H1 (cell line): ENCODE measurements around the gene RASGEF1B. TPM values are rescaled to one million over a fixed set of nuclear protein-coding genes. Genes with fewer than 3 reads are reported as not detected.

Experiments used
- CBX8 ChIP-seq: fragments of 300-800, 300-1000 bp; sonication (generic); IDR thresholded peaks from 2 replicates; pipeline ENCODE4 v1.7.1; 2016; ENCODE audit warnings: low read depth, low read length, borderline replicate concordance
- RAD21 ChIP-seq, 2 experiments: IDR thresholded peaks in 1 of 2; conservative IDR thresholded peaks in 1 of 2; 2 replicates each; pipeline ENCODE4 v1.6.1; 2011; ENCODE audit warnings: low read depth in 2 of 2, low read length in 2 of 2, improper control_type of control experiment in 1 of 2, inconsistent platforms in 1 of 2, mild to moderate bottlenecking in 1 of 2, moderate library complexity in 1 of 2
- SIN3A ChIP-seq, 2 experiments: IDR thresholded peaks in 1 of 2; conservative IDR thresholded peaks in 1 of 2; 2 replicates each; pipeline ENCODE4 v1.6.1; 2011 to 2012; ENCODE audit warnings: low read length in 2 of 2, improper control_type of control experiment in 1 of 2, low read depth in 1 of 2, mild to moderate bottlenecking in 1 of 2
- SIX5 ChIP-seq: IDR thresholded peaks from 2 replicates; pipeline ENCODE4 v1.6.1; 2011; ENCODE audit warnings: mild to moderate bottlenecking, low read depth, low read length
- TBP ChIP-seq: IDR thresholded peaks from 2 replicates; pipeline ENCODE4 v1.6.1; 2011; ENCODE audit warnings: low read depth, low read length, improper control_type of control experiment
- TCF12 ChIP-seq: IDR thresholded peaks from 2 replicates; pipeline ENCODE4 v1.6.1; 2011; ENCODE audit warnings: low read depth, mild to moderate bottlenecking, low read length
- polyA plus RNA-seq, 7 experiments: library from polyadenylated mRNA; depleted of rRNA in 3 of 7; stranded (reverse) in 5 of 7; unstranded in 2 of 7; fragments of >200 nt in 5 of 7; fragments of 200-250 nt in 2 of 7; gene quantifications; 1 replicate in 5 of 7; 2 replicates in 1 of 7; 4 replicates in 1 of 7; pipeline versions ENCODE4 v1.2.1 to v1.2.3, GENCODE V29; 2011 to 2013; ENCODE audit warnings: missing spikeins in 2 of 7, mixed read lengths in 2 of 7
- total RNA-seq: library from RNA; stranded (reverse); fragmentation: NEBNext Ultra II Directional; extraction: Animal tissue kit (Norgen Biotek cat#: 25700); gene quantifications from 2 replicates; pipeline ENCODE4 v1.2.1, GENCODE V29; 2021
- TF ChIP-seq, protein P1 (sequence below): IDR thresholded peaks from 2 replicates; pipeline ENCODE4 v1.6.1; 2012; ENCODE audit warnings: inconsistent platforms

Gene RASGEF1B
- total and polyA plus RNA-seq, 2 of the 8 experiments (the other 6 are each of a cell fraction or from before 2014, with no cell fraction given) = 1.6 to 4.7 TPM

GRCh38 chr4:81504112-81505003 is 32.7 kb upstream of the RASGEF1B start (continued):
- no peak for TF ChIP-seq SIN3A (conservative IDR thresholded peaks at IDR 0.05 in 1 of 2, IDR thresholded peaks at IDR 0.05 in 1 of 2; ENCODE audit: low read depth in 1 of 2, low read length in 2 of 2)
- no peak for TF ChIP-seq TBP
- TF ChIP-seq, protein P1, sequence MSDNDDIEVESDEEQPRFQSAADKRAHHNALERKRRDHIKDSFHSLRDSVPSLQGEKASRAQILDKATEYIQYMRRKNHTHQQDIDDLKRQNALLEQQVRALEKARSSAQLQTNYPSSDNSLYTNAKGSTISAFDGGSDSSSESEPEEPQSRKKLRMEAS = no peak
- TF ChIP-seq CBX8 = no peak
- no peak for TF ChIP-seq TCF12
- no peak for TF ChIP-seq RAD21 (IDR thresholded peaks at IDR 0.05 in 1 of 2, conservative IDR thresholded peaks at IDR 0.05 in 1 of 2; ENCODE audit: low read depth in 2 of 2, low read length in 2 of 2)
- no peak for TF ChIP-seq SIX5
